IMR-90 (cell line): ENCODE data around the gene KRTDAP. TPM values are rescaled to one million over a fixed set of nuclear protein-coding genes. Genes with fewer than 3 reads are reported as not detected.

Experiments
- ATAC-seq: fragments of 200-7000 bp; cut with Tn5 transposase; 2 replicates; pipeline ENCODE4 v1.9.1; 2020; ENCODE audit warnings: low read depth, mild to moderate bottlenecking, moderate library complexity
- BruUV-seq: library from RNA; stranded (reverse); fragments of 400-500 nt; replicated peaks from 2 replicates; lab custom pipeline; 2021; lab: Mats Ljungman, UMichigan
- CTCF ChIA-PET: fragments of 300-600 bp; formaldehyde crosslinking; extraction: SDS; loops from one replicate; lab custom pipeline; 2021; ENCODE audit warnings: antibody characterized with exemption; lab: Yijun Ruan, JAX
- POLR2A ChIA-PET: fragments of 300-600 bp; sonication (Branson Sonifier 250); formaldehyde crosslinking; loops from one replicate; lab custom pipeline; 2022; ENCODE audit warnings: antibody characterized with exemption; ENCODE audit not compliant: unreplicated experiment; lab: Charles Lee
- DNase-seq: peaks from one replicate; pipeline ENCODE4 v3.0.0; 2013
- H2AFZ ChIP-seq: replicated peaks from 2 replicates; pipeline ENCODE3; 2013; ENCODE audit warnings: low read length, mild to moderate bottlenecking; ENCODE audit not compliant: poor library complexity
- H2AK5ac ChIP-seq: 2 replicates; pipeline ENCODE4 v1.6.1; 2013; ENCODE audit warnings: low read depth, low read length, inconsistent platforms
- H2AK9ac ChIP-seq: replicated peaks from 2 replicates; pipeline ENCODE3; 2013; ENCODE audit warnings: mild to moderate bottlenecking, low read depth, low read length, moderate library complexity; ENCODE audit not compliant: poor library complexity
- H2BK120ac ChIP-seq: 2 replicates; pipeline ENCODE4 v1.6.1; 2013; ENCODE audit warnings: low read depth, low read length, inconsistent platforms
- H2BK15ac ChIP-seq: 3 replicates; pipeline ENCODE4 v1.6.1; 2013; ENCODE audit warnings: low read depth, low read length, inconsistent platforms
- H2BK20ac ChIP-seq: 2 replicates; pipeline ENCODE4 v1.6.1; 2013; ENCODE audit warnings: low read depth, mild to moderate bottlenecking, inconsistent platforms, low read length, moderate library complexity
- H2BK5ac ChIP-seq: 2 replicates; pipeline ENCODE4 v1.6.1; 2013; ENCODE audit warnings: mild to moderate bottlenecking, low read depth, low read length, inconsistent platforms; ENCODE audit not compliant: poor library complexity, severe bottlenecking
- H3K14ac ChIP-seq: replicated peaks from 2 replicates; pipeline ENCODE4 v1.6.1; 2013; ENCODE audit warnings: low read depth, low read length, inconsistent platforms
- H3K18ac ChIP-seq: 2 replicates; pipeline ENCODE4 v1.6.1; 2013; ENCODE audit warnings: low read depth, low read length, control low read depth
- H3K23ac ChIP-seq: 2 replicates; pipeline ENCODE4 v1.6.1; 2013; ENCODE audit warnings: low read depth, low read length, inconsistent platforms
- H3K27ac ChIP-seq: 2 replicates; pipeline ENCODE4 v1.5.1; 2013; ENCODE audit warnings: mild to moderate bottlenecking, control low read depth, low read length; ENCODE audit not compliant: insufficient read depth
- H3K27me3 ChIP-seq: 2 replicates; pipeline ENCODE4 v1.6.1; 2013; ENCODE audit warnings: low read length; ENCODE audit not compliant: control insufficient read depth, insufficient read depth
- H3K36me3 ChIP-seq: 2 replicates; pipeline ENCODE4 v1.6.1; 2013; ENCODE audit warnings: low read length, mixed read lengths; ENCODE audit not compliant: control insufficient read depth, insufficient read depth
- H3K4ac ChIP-seq: 2 replicates; pipeline ENCODE4 v1.6.1; 2013; ENCODE audit warnings: low read depth, low read length, inconsistent platforms
- H3K4me1 ChIP-seq: 2 replicates; pipeline ENCODE4 v1.6.1; 2013; ENCODE audit warnings: low read length, mixed read lengths; ENCODE audit not compliant: control insufficient read depth, insufficient read depth
- H3K4me2 ChIP-seq: 2 replicates; pipeline ENCODE4 v1.6.1; 2013; ENCODE audit warnings: low read depth, mild to moderate bottlenecking, control low read depth, low read length, moderate library complexity
- H3K4me3 ChIP-seq: 2 replicates; pipeline ENCODE4 v1.5.1; 2013; ENCODE audit warnings: low read depth, mild to moderate bottlenecking, control low read depth, low read length, moderate library complexity; ENCODE audit not compliant: insufficient read depth
- H3K56ac ChIP-seq: 2 replicates; pipeline ENCODE4 v1.6.1; 2013; ENCODE audit warnings: low read length, inconsistent platforms; ENCODE audit not compliant: insufficient read depth; ENCODE audit errors: extremely low read depth
- H3K79me1 ChIP-seq, 2 experiments: 2 replicates each; pipeline ENCODE4 v1.6.1; 2013; ENCODE audit warnings: low read length in 2 of 2, inconsistent platforms in 1 of 2, low read depth in 1 of 2
- H3K9ac ChIP-seq: 2 replicates; pipeline ENCODE4 v1.6.1; 2013; ENCODE audit warnings: low read depth, low read length, control low read depth
- H3K9me1 ChIP-seq: 2 replicates; pipeline ENCODE4 v1.6.1; 2013; ENCODE audit warnings: low read length, inconsistent platforms; ENCODE audit not compliant: insufficient read depth
- H3K9me3 ChIP-seq: 2 replicates; pipeline ENCODE4 v1.6.1; 2013; ENCODE audit warnings: low read length; ENCODE audit not compliant: control insufficient read depth, insufficient read depth
- H4K20me1 ChIP-seq: 2 replicates; pipeline ENCODE4 v1.6.1; 2013; ENCODE audit warnings: low read length, inconsistent platforms; ENCODE audit not compliant: insufficient read depth
- H4K5ac ChIP-seq: 2 replicates; pipeline ENCODE4 v1.6.1; 2013; ENCODE audit warnings: mild to moderate bottlenecking, low read depth, low read length, control low read depth
- H4K8ac ChIP-seq, 2 experiments: 2 replicates each; pipeline ENCODE4 v1.6.1; 2013; ENCODE audit warnings: low read depth in 2 of 2, low read length in 2 of 2, control low read depth in 1 of 2, inconsistent platforms in 1 of 2
- H4K91ac ChIP-seq: 2 replicates; pipeline ENCODE4 v1.6.1; 2013; ENCODE audit warnings: low read depth, low read length, inconsistent platforms; ENCODE audit not compliant: insufficient read depth
- BHLHE40 ChIP-seq: fragments of 150-350 bp; IDR thresholded peaks from 2 replicates; pipeline ENCODE4 v1.6.1; 2016; ENCODE audit warnings: mild to moderate bottlenecking, low read depth, low read length
- CEBPB ChIP-seq: IDR thresholded peaks from 2 replicates; pipeline ENCODE4 v1.6.1; 2012; ENCODE audit warnings: low read depth, low read length, improper control_type of control experiment
- CHD1 ChIP-seq: IDR thresholded peaks from 2 replicates; pipeline ENCODE4 v1.6.1; 2012; ENCODE audit warnings: low read depth, low read length, improper control_type of control experiment
- CTCF ChIP-seq: conservative IDR thresholded peaks from 2 replicates; pipeline ENCODE4 v1.5.1; 2012; ENCODE audit warnings: mild to moderate bottlenecking, low read depth, low read length, improper control_type of control experiment
- FOS ChIP-seq: fragments of 150-350 bp; IDR thresholded peaks from 2 replicates; pipeline ENCODE4 v1.6.1; 2016; ENCODE audit warnings: low read depth, low read length
- MAFK ChIP-seq: IDR thresholded peaks from 2 replicates; pipeline ENCODE4 v1.6.1; 2012; ENCODE audit warnings: low read depth, low read length, improper control_type of control experiment
- MAZ ChIP-seq: IDR thresholded peaks from 2 replicates; pipeline ENCODE4 v1.6.1; 2012; ENCODE audit warnings: low read depth, mild to moderate bottlenecking, low read length, improper control_type of control experiment, moderate library complexity, borderline replicate concordance
- MXI1 ChIP-seq: IDR thresholded peaks from 2 replicates; pipeline ENCODE4 v1.6.1; 2012; ENCODE audit warnings: low read depth, mild to moderate bottlenecking, low read length, moderate library complexity, borderline replicate concordance
- NFE2L2 ChIP-seq: fragments of 150-350 bp; IDR thresholded peaks from 2 replicates; pipeline ENCODE4 v1.6.1; 2016; ENCODE audit warnings: low read depth, mild to moderate bottlenecking, low read length
- POLR2A ChIP-seq: IDR thresholded peaks from 2 replicates; pipeline ENCODE4 v1.6.1; 2012; ENCODE audit warnings: mild to moderate bottlenecking, low read depth, low read length
- RAD21 ChIP-seq: IDR thresholded peaks from 2 replicates; pipeline ENCODE4 v1.6.1; 2012; ENCODE audit warnings: low read length, improper control_type of control experiment
- RCOR1 ChIP-seq: IDR thresholded peaks from 2 replicates; pipeline ENCODE4 v1.6.1; 2012; ENCODE audit warnings: mild to moderate bottlenecking, low read length, improper control_type of control experiment; ENCODE audit not compliant: insufficient replicate concordance
- SMC3 ChIP-seq: fragments of 150-350 bp; IDR thresholded peaks from 2 replicates; pipeline ENCODE4 v1.6.1; 2016; ENCODE audit warnings: low read depth, mild to moderate bottlenecking, antibody characterized with exemption, low read length, moderate library complexity
- USF2 ChIP-seq: fragments of 150-350 bp; IDR thresholded peaks from 2 replicates; pipeline ENCODE4 v1.6.1; 2017; ENCODE audit warnings: mild to moderate bottlenecking, antibody characterized with exemption, low read length, low read depth
- WGBS, 2 experiments: methylation state at CpG; one replicate each; pipeline versions ENCODE4 v1.1.5 to v1.1.7; 2013; ENCODE audit warnings: missing lambda C conversion rate in 2 of 2; ENCODE audit not compliant: insufficient read length in 1 of 2; ENCODE audit errors: extremely low coverage in 2 of 2; 5-methylcytosine and 5-hydroxymethylcytosine counted together
- dilution Hi-C: fragments of 300-500 bp; cut with HindIII; formaldehyde crosslinking; loops from one replicate; pipeline ENCODE4 v1.14.3; 2018; ENCODE audit warnings: low sequenced_read_pairs; ENCODE audit not compliant: unreplicated experiment
- in situ Hi-C: fragments of 300-500 bp; cut with MboI; formaldehyde crosslinking; loops from 3 replicates; pipeline ENCODE4 v1.14.3; 2019; ENCODE audit warnings: low sequenced_read_pairs, inconsistent platforms, mixed read lengths
- intact Hi-C: fragments of 100-400 bp; cut with micrococcal nuclease; formaldehyde crosslinking; loops from 2 replicates; pipeline ENCODE4 v1.10.0; 2022
- polyA plus RNA-seq, 3 experiments: library from polyadenylated mRNA; depleted of rRNA; stranded (reverse); fragments of >200 nt; gene quantifications; 2 replicates each; pipeline ENCODE4 v1.2.3, GENCODE V29; 2012; ENCODE audit warnings: low replicate concordance in 1 of 3
- total RNA-seq: library from RNA; depleted of rRNA; stranded (reverse); fragments of >200 nt; gene quantifications from 2 replicates; pipeline ENCODE4 v1.2.3, GENCODE V29; 2012

KRTDAP gene
- total and polyA plus RNA-seq, 2 of the 4 experiments (the other 2 are of a cell fraction), result not detected

GRCh38 chr19:35512831-35513627 is 22.8 kb upstream of the KRTDAP start (continued):
- no peak for TF ChIP-seq MAZ

- intact Hi-C loops (loop anchor here (2.0 kb wide), 1 partner anchor 33 kb away; the partner anchor contains the start of gene TMEM147), in situ Hi-C loops (no loop called here), dilution Hi-C loops (no loop called here)
- Histone ChIP-seq H3K4ac (no peak overlapping the region), H2AFZ (no peak overlapping the region), H3K4me1 (peaks cover 5% of the 10 kb centered on the region; the same call in 1 of the 2 replicates), H3K9me1 (no peaks in the 10 kb centered on the region; the same call in 1 of the 2 replicates), H3K18ac (no peak overlapping the region), H3K23ac (no peak overlapping the region), H2BK120ac (no peak overlapping the region), H4K91ac (no peak overlapping the region), H2AK5ac (no peak overlapping the region), H2BK20ac (no peak overlapping the region), H3K9me3 (no peaks in the 10 kb centered on the region), H3K14ac (no peak overlapping the region), H3K4me2 (no peak overlapping the region), H3K79me1 (no peaks in the 10 kb centered on the region), H4K20me1 (no peaks in the 10 kb centered on the region), H3K56ac (no peak overlapping the region), H2BK5ac (no peak overlapping the region), H2BK15ac (no peak overlapping the region), H3K4me3 (no peak overlapping the region), H4K5ac (no peak overlapping the region), H3K27ac (no peak overlapping the region), H3K27me3 (peaks cover 59% of the 10 kb centered on the region), H2AK9ac (no peak overlapping the region), H3K9ac (no peak overlapping the region), H4K8ac (no peak overlapping the region), H3K36me3 (no peaks in the 10 kb centered on the region)
- BruUV-seq, result no TSS peak
- ATAC-seq (no peak), DNase-seq (no peak)
- WGBS, 2 experiments, result 80% methylated on average over 1 of the region's 7 CpGs; no CpG with 5 or more reads in 1 of the 2 experiments
- ChIA-PET POLR2A (no interaction called here), CTCF (no interaction called here)
- no peak for TF ChIP-seq FOS
- TF ChIP-seq MAFK, result no peak
- no peak for TF ChIP-seq BHLHE40
- TF ChIP-seq RAD21, result no peak
- no peak for TF ChIP-seq RCOR1
- TF ChIP-seq SMC3, result no peak
- no peak for TF ChIP-seq USF2
- TF ChIP-seq CHD1, result no peak
- TF ChIP-seq CEBPB, result no peak
- no peak for TF ChIP-seq NFE2L2
- TF ChIP-seq CTCF, result no peak
- TF ChIP-seq MAZ, result no peak
- TF ChIP-seq MXI1, result no peak
- TF ChIP-seq POLR2A, result no peak
These were observed 21.1 kb upstream of the KRTDAP start for GRCh38 chr19:35511337-35511736.
